Gastroesophageal sphincter (tissue), 4 donors: Measurements from ENCODE around the gene DNAJC10. TPM values are rescaled to one million over a fixed set of nuclear protein-coding genes. Genes with fewer than 3 reads are reported as not detected.

ENCODE experiments used
- ATAC-seq: fragments of 150-250 bp; one replicate; pipeline ENCODE4 v1.9.1; 2016; ENCODE audit warnings: mild to moderate bottlenecking, moderate library complexity
- H3K27ac ChIP-seq, 4 donors: fragments of 200-600 bp; sonication (generic) in 3 of 4; 1 replicate in 3 of 4; 2 replicates in 1 of 4; pipeline ENCODE4 v1.5.1; 2016 to 2019
- H3K27me3 ChIP-seq: fragments of 200-600 bp; sonication (generic); one replicate; pipeline ENCODE4 v1.5.1; 2019
- H3K36me3 ChIP-seq, 2 donors: fragments of 200-600 bp; sonication (generic); one replicate each; pipeline ENCODE4 v1.5.1; 2019; ENCODE audit warnings: control low read depth in 1 of 2
- H3K4me1 ChIP-seq, 3 donors: fragments of 200-600 bp; sonication (generic); 1 replicate in 2 of 3; 2 replicates in 1 of 3; pipeline ENCODE4 v1.5.1; 2016 to 2019; ENCODE audit warnings: control low read depth in 2 of 3
- H3K4me3 ChIP-seq, 2 donors: fragments of 200-600 bp; sonication (generic); one replicate each; pipeline ENCODE4 v1.5.1; 2019; ENCODE audit warnings: mild to moderate bottlenecking in 1 of 2, moderate library complexity in 1 of 2
- H3K9me3 ChIP-seq, 3 donors: fragments of 200-600 bp; sonication (generic); one replicate each; pipeline ENCODE4 v1.5.1; 2017 to 2019; ENCODE audit warnings: control low read depth in 2 of 3
- CTCF ChIP-seq, 4 experiments: fragments of 200-600 bp in 2 of 4; fragments of 450-650 bp in 2 of 4; sonication (generic) in 1 of 4; IDR thresholded peaks; one replicate each; pipeline ENCODE4 v1.5.1; 2017 to 2019; ENCODE audit warnings: antibody characterized with exemption in 4 of 4, mild to moderate bottlenecking in 2 of 4, moderate library complexity in 2 of 4
- EP300 ChIP-seq: sonication (generic); formaldehyde crosslinking; IDR thresholded peaks from one replicate; pipeline ENCODE4 v1.6.1; 2017; ENCODE audit warnings: antibody characterized with exemption, mild to moderate bottlenecking
- POLR2A ChIP-seq, 2 donors: fragments of 450-650 bp; IDR thresholded peaks; one replicate each; pipeline ENCODE4 v1.6.1; 2017; ENCODE audit warnings: antibody characterized with exemption in 2 of 2, mild to moderate bottlenecking in 2 of 2, moderate library complexity in 1 of 2
- POLR2AphosphoS5 ChIP-seq: sonication (generic); formaldehyde crosslinking; IDR thresholded peaks from one replicate; pipeline ENCODE4 v1.6.1; 2017; ENCODE audit warnings: antibody characterized with exemption
- WGBS, 2 donors: methylation state at CpG; one replicate each; pipeline ENCODE4 v1.1.5; 2018; ENCODE audit warnings: low coverage in 1 of 2; 5-methylcytosine and 5-hydroxymethylcytosine counted together
- small RNA-seq, 4 donors: library from RNA; depleted of rRNA; stranded (forward); fragments of <200 nt; gene quantifications; one replicate each; pipeline ENCODE3, GENCODE V24; 2016
- total RNA-seq, 4 donors: library from RNA; depleted of rRNA; stranded (reverse); fragments of >200 nt; gene quantifications; one replicate each; pipeline ENCODE4 v1.1.0, GENCODE V29; 2016

Gene DNAJC10
- total RNA-seq, 4 donors from 2014 or later, result 46.1 to 77.2 (median 54.0) TPM

GRCh38 chr2:182833084-182833854 is 117.2 kb downstream of the DNAJC10 start:
- WGBS, 2 donors, result 77 to 89% methylated on average over 7 to 9 of the region's 9 CpGs
- no peaks in the 10 kb centered on the region for H3K9me3 ChIP-seq
- peaks cover 0 to 13% (median 0%) of the 10 kb centered on the region in 3 donors for H3K4me1 ChIP-seq
- H3K36me3 ChIP-seq, result no peaks in the 10 kb centered on the region
- H3K27me3 ChIP-seq, result no peaks in the 10 kb centered on the region
- no peak overlapping the region for H3K27ac ChIP-seq
- TF ChIP-seq CTCF (IDR thresholded peaks at IDR 0.05) (no peak), POLR2AphosphoS5 (no peak), EP300 (no peak), POLR2A (IDR thresholded peaks at IDR 0.05) (no peak)
- H3K4me3 ChIP-seq, result no peak overlapping the region
- ATAC-seq, result no peak

- H3K9me3 ChIP-seq, result no peaks in the 10 kb centered on the region
- H3K36me3 ChIP-seq, result no peaks in the 10 kb centered on the region
- no peaks in the 10 kb centered on the region for H3K27me3 ChIP-seq
- no peak for TF ChIP-seq EP300
- TF ChIP-seq POLR2AphosphoS5, result no peak
- TF ChIP-seq POLR2A (IDR thresholded peaks at IDR 0.05), result no peak
- no peak for TF ChIP-seq CTCF (IDR thresholded peaks at IDR 0.05)
- WGBS, 2 donors, result 55 to 58% methylated on average over 1 of the region's 1 CpG
- no peak overlapping the region for H3K27ac ChIP-seq
- ATAC-seq, result no peak
- H3K4me3 ChIP-seq, result no peak overlapping the region
- peaks cover 0 to 8% (median 0%) of the 10 kb centered on the region in 3 donors for H3K4me1 ChIP-seq
These were observed 118.2 kb downstream of the DNAJC10 start for GRCh38 chr2:182834293-182834692.

- Histone ChIP-seq H3K4me3 (no peak overlapping the region), H3K9me3 (no peaks in the 10 kb centered on the region), H3K27ac (no peak overlapping the region), H3K4me1 (peaks cover 0 to 18% (median 0%) of the 10 kb centered on the region in 3 donors), H3K36me3 (no peaks in the 10 kb centered on the region), H3K27me3 (no peaks in the 10 kb centered on the region)
- no peak for ATAC-seq
- TF ChIP-seq EP300 (no peak), CTCF (IDR thresholded peaks at IDR 0.05) (no peak), POLR2AphosphoS5 (no peak), POLR2A (IDR thresholded peaks at IDR 0.05) (no peak)
- 55 to 87% methylated on average over 2 to 3 of the region's 3 CpGs for WGBS, 2 donors
These were observed 120.4 kb downstream of the DNAJC10 start for GRCh38 chr2:182836451-182836850.

Small RNAs within 50 kb of the gene (small RNA-seq; reads per million reads assigned to genes)
- gene RF00019, result 0 reads per million in 4 donors

Other genes with a start within 250 kb of the DNAJC10 start
- gene FRZB, start 150.4 kb downstream of the DNAJC10 start, total RNA-seq, result 10 to 100 TPM in 3 of 4 donors, 1 to 10 TPM in 1; 8.5 to 88.4 (median 18.6) TPM